T-helper 22 cell (primary cell): ENCODE results near the gene IDH1.
"Not testable (repeated sequence)": the region's sequence is repeated elsewhere in the genome, so short reads cannot be mapped to it uniquely, and the experiment has no call there.

ENCODE experiments used
- DNase-seq: peaks from one replicate; pipeline ENCODE4 v3.0.0-alpha.2; 2020; ENCODE audit warnings: low read depth

Gene IDH1

DNA sequence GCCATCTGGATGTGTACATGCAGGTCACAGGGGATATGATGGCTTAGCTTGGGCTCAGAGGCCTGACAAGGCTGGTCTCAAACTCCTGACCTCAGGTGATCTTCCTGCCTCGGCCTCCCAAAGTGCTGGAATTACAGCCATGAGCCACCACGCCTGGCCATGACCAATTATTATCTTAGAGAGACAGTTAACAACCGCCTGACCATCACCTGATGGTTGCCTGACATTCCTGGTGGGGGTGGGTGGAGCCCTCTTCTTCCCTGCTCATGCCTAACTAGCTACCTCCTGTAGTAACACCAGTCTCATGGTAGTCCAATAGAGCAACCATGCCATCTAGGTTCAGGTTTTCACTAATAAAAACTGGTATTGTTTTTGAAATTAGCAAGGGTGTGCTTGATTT is 33.0 kb downstream of the IDH1 start:
- DNase-seq, result not testable (repeated sequence)

DNA sequence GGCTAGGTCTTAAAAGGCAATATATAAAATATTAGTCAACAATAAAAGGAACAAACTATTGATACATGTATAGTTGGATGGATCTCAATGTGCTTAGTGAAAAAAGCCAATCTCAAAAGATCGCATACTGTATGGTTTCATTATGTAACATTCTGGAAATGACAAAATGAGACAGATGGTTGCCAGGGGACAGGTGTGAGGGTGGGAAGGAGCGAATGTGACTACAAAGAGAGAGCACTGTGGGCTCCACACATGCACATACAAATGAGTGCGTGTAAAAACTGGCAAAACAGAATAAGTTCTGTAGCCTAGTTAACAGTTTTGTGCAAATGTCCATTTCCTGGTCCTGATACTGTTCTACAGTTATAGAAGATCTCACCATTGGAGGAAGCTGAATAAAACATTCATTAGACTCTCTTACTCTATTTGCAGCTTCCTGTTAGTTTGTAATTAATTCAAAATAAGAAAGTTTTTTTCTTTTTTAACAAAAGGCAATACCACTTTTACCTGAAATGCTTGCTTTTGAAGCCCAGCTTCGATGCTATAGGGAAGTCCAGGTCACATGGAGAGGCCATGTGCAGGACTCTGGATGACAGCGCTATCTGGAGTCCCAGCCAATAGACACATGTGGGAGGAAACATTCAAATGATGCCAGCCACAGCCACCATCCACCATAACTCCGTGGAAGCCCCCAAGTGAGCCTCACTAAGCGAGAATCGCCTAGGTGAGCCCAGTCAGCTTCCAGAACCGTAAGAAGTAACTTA is 44.0 kb downstream of the IDH1 start:
- DNase-seq, result no peak

DNA sequence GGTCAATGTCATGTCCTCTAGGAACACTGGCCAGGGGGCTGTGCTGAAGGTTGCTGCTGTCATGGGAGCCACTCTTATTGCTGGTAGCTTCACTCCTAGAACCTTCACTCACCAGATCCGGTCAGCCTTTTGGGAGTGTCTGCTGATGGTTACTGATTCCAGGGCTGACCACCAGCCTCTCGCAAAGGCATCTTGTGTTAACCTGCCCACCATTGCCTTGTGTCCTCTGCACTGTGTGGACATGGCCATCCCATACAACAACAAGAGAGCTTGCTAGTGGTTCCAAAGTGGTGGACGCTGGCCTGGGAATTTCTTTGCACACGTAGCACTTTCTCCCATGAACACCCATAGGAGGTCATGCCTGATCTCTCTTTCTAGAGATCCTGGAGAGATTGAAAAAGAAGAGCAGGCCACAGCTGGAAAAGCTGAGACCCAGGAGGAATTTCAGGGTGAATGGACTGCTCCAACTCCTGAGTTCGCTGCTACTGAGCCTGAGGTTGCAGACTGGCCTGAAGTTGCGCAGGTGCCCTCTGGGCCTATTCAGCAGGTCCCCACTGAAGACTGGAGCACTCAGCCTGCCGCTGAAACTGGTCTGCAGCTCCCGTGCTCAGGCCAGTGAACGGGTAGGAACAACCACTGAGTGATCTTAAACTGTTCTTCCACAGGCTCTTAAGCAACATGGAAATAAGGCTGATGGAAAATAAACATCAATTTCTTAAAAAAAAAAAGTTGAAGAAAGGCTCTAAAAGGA is 46.4 kb downstream of the IDH1 start:
- DNase-seq, result no peak

DNA sequence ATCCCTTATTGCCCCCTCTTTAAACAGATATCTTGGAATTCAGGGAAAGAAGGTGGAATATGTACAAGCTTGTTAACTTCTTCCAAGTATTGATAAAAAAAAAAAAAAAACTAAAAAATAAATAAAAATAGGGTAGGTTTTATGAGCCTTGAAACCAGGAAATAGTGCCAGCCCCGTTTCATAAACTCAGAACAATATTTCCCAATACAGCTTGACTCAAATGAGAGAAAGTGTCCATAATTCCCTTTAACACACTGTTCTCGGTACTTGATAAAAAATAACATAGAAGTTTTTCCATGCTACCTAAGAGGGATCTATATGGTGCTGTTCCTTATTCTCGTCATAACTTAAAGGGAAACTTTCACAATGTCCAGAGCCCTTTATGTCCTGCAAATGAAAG is 47.1 kb downstream of the IDH1 start:
- no peak for DNase-seq

DNA sequence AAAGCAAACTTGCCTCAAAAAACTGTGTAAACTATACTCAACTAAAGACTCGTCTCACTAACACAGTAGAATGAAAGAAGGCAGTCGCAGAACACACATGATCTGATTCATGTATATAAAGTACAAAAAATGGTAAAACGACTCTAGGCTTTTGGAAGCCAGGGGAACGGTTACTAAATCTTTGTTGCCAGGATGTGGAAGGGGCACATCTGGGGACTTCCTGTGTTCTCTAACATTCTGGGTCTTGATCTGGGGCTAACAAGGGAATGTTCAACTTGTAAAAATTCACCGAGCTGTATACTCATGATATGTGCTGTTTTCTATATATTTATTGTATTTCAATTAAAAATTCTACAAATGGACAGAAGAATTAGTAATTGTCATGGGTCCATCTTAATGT is 50.7 kb downstream of the IDH1 start:
- DNase-seq, result no peak

DNA sequence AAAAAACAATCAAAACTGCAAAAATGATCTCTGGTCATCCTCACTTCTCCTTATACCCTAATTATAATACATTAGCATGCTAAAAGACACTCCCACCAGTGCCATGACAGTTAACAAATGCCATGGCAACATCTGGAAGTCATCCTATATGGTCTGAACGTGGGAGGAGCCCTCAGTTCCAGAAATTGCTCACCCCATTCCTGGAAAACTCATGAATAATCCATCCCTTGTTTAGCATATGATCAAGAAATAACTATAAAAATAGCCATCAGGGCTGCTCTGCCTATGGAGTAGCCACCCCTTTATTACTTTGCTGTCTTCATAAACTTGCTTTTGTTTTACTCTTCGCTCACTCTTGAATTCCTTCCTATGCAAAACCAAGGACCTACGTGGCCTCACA is 59.3 kb downstream of the IDH1 start:
- no peak for DNase-seq

DNA sequence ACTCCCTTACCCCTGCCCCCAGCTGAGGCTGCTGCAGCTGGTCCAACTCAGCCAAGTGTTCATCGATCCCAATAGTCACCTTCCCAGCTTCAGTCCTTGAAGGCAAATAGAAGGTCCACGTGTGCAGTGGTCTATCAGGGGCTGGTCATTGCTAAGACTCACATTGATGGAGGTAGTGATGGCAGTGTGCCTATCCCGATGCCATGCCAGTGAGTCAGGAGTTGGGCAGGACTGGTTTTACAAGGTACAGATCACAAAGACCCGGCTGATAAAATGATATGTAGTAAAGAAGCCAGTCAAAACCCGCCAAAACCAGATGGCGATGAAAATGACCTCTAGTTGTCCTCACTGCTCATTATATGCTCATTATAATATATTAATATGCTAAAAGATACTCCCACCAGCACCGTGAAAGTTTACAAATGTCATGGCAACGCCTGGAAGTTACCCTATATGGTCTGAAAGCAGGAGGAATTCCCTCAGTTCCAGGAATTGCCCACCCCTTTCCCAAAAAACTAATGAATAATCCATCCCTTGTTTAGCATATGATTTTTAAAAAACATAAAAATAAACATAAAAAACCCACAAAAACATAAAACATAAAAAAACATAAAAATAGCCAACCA is 62.1 kb downstream of the IDH1 start:
- no peak for DNase-seq

DNA sequence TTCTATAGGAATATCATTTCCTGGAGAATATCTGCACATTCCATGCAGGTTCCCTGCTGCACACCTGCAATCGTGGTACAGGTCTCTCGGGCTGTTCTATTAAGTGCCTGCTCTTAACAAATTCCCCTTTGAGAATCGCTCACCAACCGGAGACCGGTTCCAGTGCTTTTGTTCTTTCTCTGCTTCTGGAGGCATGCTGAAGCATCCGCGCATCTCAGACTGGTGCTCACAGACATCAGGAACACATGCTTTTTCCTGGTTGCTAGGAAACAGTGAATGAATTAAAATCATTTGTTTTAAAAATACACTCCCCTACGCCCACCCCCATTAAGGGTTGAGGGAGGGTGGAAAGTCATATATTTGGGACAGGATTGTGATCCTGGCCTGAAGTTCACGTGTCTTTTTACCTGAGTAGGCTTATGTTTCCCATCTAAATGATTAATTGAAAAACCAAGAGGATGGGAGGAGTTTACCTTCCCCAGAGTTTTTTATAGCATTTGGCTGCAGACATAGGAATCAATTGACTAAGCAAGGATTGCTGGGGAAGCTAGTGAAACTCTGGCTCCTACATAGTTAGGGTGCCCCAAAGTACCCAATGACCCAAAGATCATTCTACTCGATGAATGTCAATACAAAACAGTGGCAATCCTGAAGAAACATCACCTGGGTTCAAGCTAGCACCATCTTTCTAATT is 64.9 kb downstream of the IDH1 start, which contains the start of gene C2orf80:
TSS of gene C2orf80 (minus strand) at position 221 of the 694 bp plus-strand sequence. CDS start 3,044 bp downstream, outside the sequence.
- no peak for DNase-seq

DNA sequence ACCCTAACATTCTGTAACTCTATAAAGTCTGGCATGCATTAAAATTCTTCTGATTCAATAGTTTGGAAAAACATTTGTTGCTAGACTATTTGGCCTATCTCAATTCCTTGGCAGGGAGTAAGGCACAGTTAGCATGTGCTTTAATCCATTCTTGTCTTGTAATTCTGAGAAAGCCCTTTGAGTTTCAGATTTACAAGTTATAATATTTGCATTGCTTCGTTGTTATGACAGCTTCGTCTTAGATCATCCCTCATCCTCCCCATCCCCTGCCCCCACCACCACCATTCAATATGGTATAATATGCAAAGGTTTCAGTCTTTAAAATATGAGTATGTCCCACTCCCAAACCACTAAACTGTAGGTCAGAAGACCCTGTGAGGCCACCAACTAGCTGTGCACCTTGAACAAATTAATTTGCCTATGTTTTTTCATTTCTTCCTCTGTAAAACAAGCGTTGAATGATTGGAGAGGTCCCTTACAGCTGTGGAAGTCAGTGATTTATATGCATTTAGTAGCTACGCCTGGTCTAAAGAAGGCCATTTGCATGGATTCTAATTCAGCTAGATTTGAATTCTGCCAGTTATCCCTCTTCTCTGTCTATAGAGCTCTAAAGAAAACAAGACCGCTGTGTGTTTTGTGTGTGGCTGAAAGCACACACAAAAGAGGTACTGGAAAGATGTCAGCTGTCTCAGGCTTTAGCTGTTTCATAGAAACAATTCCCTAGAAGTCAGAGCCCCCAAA is 65.6 kb downstream of the IDH1 start:
- DNase-seq, result no peak

DNA sequence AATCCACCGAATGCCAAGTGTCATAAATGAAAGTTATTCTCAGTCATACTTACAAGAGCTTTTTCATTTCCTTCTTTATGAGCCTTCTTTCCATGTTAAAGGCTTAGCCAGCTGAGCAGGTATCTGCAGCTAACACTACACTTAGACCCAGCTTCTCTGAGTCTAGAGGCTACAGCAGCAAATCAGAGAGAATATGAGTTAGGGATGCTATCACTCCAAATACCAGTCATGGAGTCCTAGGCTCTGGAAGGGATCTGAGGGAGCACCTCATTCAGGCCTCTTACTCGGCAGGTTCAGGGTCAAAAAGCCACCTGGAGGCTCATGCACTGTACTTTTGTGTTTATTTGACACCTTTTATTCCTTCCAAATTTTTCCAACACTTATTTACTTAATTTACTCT is 68.0 kb downstream of the IDH1 start:
- DNase-seq, result no peak

DNA sequence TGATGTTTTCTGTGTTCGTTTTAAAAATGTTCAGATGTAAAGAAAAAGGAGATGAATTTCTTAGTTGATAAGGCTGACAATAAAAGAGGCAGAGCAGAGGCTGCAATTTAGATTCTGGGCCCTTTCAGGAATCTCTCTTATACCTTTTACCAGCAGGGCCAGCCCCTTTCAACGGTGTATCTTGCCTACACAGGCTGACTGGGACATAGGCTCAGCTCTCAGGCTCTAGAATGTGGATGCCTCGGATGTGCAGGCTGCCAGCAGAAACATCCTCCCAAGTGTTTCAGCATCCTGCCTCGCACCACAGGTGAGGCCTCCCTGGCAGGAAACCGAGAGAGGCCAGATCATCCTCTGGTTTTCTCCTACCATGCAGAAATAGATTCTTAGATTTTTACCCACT is 68.4 kb downstream of the IDH1 start:
- DNase-seq, result no peak
